GM19324 (cell line): ENCODE results near the gene RNF114.
"Not testable (repeated sequence)": the region's sequence is repeated elsewhere in the genome, so short reads cannot be mapped to it uniquely, and the experiment has no call there.

Experiments
- ATAC-seq: cut with Tn5 transposase; IDR thresholded peaks from one replicate; pipeline ENCODE4 v1.9.1; 2021; ENCODE audit warnings: mild to moderate bottlenecking, moderate library complexity; ENCODE audit not compliant: unreplicated experiment, low FRiP score

RNF114 gene

GRCh38 chr20:49983848-49984408 is 47.7 kb downstream of the RNF114 start:
- no peak for ATAC-seq

- ATAC-seq, result no peak
Measured at GRCh38 chr20:49984426-49985153, 48.4 kb downstream of the RNF114 start.

GRCh38 chr20:49985157-49985556 is 49.0 kb downstream of the RNF114 start:
- ATAC-seq, result no peak

GRCh38 chr20:49985617-49986016 is 49.4 kb downstream of the RNF114 start:
- ATAC-seq, result no peak

- ATAC-seq, result no peak
Measured at GRCh38 chr20:49986049-49986448, 49.9 kb downstream of the RNF114 start.

- no peak for ATAC-seq
Measured at GRCh38 chr20:49987015-49987867, 51.0 kb downstream of the RNF114 start.

GRCh38 chr20:49987868-49988690 is 51.9 kb downstream of the RNF114 start:
- ATAC-seq, result no peak

GRCh38 chr20:49989234-49990065 is 53.3 kb downstream of the RNF114 start:
- ATAC-seq, result no peak

GRCh38 chr20:49990271-49990720 is 54.1 kb downstream of the RNF114 start:
- no peak for ATAC-seq

- no peak for ATAC-seq
Measured at GRCh38 chr20:49993301-49993751, 57.1 kb downstream of the RNF114 start.

- no peak for ATAC-seq
Measured at GRCh38 chr20:49995586-49995985, 59.4 kb downstream of the RNF114 start.

- not testable (repeated sequence) for ATAC-seq
Measured at GRCh38 chr20:49998478-49999188, 62.4 kb downstream of the RNF114 start.

GRCh38 chr20:49999329-49999728 is 63.1 kb downstream of the RNF114 start:
- no peak for ATAC-seq

- ATAC-seq, result not testable (repeated sequence)
Measured at GRCh38 chr20:50000548-50001222, 64.5 kb downstream of the RNF114 start.

GRCh38 chr20:50001784-50002311 is 65.7 kb downstream of the RNF114 start:
- ATAC-seq, result no peak

- ATAC-seq, result no peak
Measured at GRCh38 chr20:50003253-50003656, 67.1 kb downstream of the RNF114 start.
